ENCODE measurements around the gene LY6G5B. TPM values are rescaled to one million over a fixed set of nuclear protein-coding genes. Genes with fewer than 3 reads are reported as not detected.

The LY6G5B gene
- total and polyA plus RNA-seq, 2 donors (not counting 1 experiment from before 2014, with no cell fraction given), result 28.4 to 44.2 TPM

- POLR2A ChIA-PET, result interaction anchor here (0.6 to 5.9 kb wide), 8 partner anchors 9 to 1306 kb away, joined by 3 to 57 read pairs (median 4); partner anchors contain the start of genes BAG6, DDX39B and NEU1
- Histone ChIP-seq H3K27ac (ENCODE audit: low read length in 2 of 2) (peak overlapping the region; percentile 96 to 98), H3K9me3 (ENCODE audit: control extremely low read depth in 1 of 3, control insufficient read depth in 2 of 3, insufficient read depth in 1 of 3, low read length in 2 of 3) (no peaks in the 10 kb centered on the region), H3K36me3 (replicated peaks in 1 of 2; ENCODE audit: control extremely low read depth in 1 of 2, control insufficient read depth in 1 of 2, extremely low read depth in 1 of 2, insufficient read depth in 2 of 2, low read length in 1 of 2) (peaks cover 12 to 47% of the 10 kb centered on the region in 2 experiments), H2AFZ (ENCODE audit: insufficient read depth, low read depth, low read length, poor library complexity, severe bottlenecking) (peak overlapping the region; percentile 72), H3K4me1 (ENCODE audit: control insufficient read depth in 2 of 2, insufficient read depth in 2 of 2, low read length in 2 of 2) (peaks cover 34 to 56% of the 10 kb centered on the region in 2 donors), H4K20me1 (ENCODE audit: control insufficient read depth, insufficient read depth, low read length, poor library complexity, severe bottlenecking) (peaks cover 19% of the 10 kb centered on the region), H3K79me2 (ENCODE audit: control insufficient read depth, insufficient read depth, low read length) (peaks cover 87% of the 10 kb centered on the region), H3K9ac (ENCODE audit: low read length) (peak overlapping the region; percentile 89), H3K4me3 (ENCODE audit: control extremely low read depth in 1 of 5, extremely low read depth in 1 of 5, insufficient read depth in 1 of 5, low read depth in 2 of 5, low read length in 4 of 5) (peak overlapping the region; percentile 58 to 98 (median 85)), H3K27me3 (replicated peaks in 1 of 4; ENCODE audit: control extremely low read depth in 1 of 4, control insufficient read depth in 3 of 4, insufficient read depth in 4 of 4, low read length in 3 of 4) (no peaks in the 10 kb centered on the region), H3K4me2 (replicated peaks; ENCODE audit: low read depth, low read length, poor library complexity, severe bottlenecking) (peak overlapping the region; percentile 90)
- H3K4me3 Mint-ChIP-seq, result peak overlapping the region; percentile 96
- no peaks in the 10 kb centered on the region for H3K27me3 Mint-ChIP-seq
- 46% methylated on average over 13 of the region's 17 CpGs for WGBS (ENCODE audit: insufficient coverage)
- H3K27ac Mint-ChIP-seq, result peak overlapping the region; percentile 100
- H3K9me3 Mint-ChIP-seq (ENCODE audit: insufficient read depth), result no peaks in the 10 kb centered on the region
- CTCF ChIA-PET, result interaction anchor here (1.0 to 1.9 kb wide), 7 partner anchors 11 to 118 kb away, joined by 3 to 9 read pairs (median 3); partner anchors contain the start of genes ATP6V1G2 and BAG6
- ATAC-seq (ENCODE audit: low read depth), result no peak
- peak; percentile 30 for DNase-seq
- peaks cover 64% of the 10 kb centered on the region for H3K4me1 Mint-ChIP-seq
- intact Hi-C loops (cut with micrococcal nuclease), result no loop called here
- TF ChIP-seq CTCF (IDR thresholded peaks at IDR 0.05) (no peak), EZH2 (IDR thresholded peaks at IDR 0.05; ENCODE audit: borderline replicate concordance, insufficient read depth, low read depth, low read length, poor library complexity, severe bottlenecking) (no peak)
These were observed 5.6 kb upstream of the LY6G5B start for GRCh38 chr6:31663961-31664789.
